H1 (cell line): ENCODE measurements around the gene SLC22A13. TPM values are rescaled to one million over a fixed set of nuclear protein-coding genes. Genes with fewer than 3 reads are reported as not detected.

Experiments
- CTCF ChIA-PET: fragments of 300-600 bp; sonication (Branson Sonifier 250); formaldehyde crosslinking; loops from one replicate; lab custom pipeline; 2021; ENCODE audit not compliant: partially characterized antibody; lab: Charles Lee
- POLR2A ChIA-PET: fragments of 300-600 bp; sonication (Branson Sonifier 250); formaldehyde crosslinking; loops from one replicate; lab custom pipeline; 2021; ENCODE audit warnings: inconsistent platforms; ENCODE audit not compliant: partially characterized antibody; lab: Charles Lee
- DNase-seq, 2 experiments: peaks; one replicate each; pipeline versions ENCODE4 v3.0.0 to v3.0.0-alpha.2; 2010 to 2022; ENCODE audit warnings: low spot score in 2 of 2, low read depth in 1 of 2, mixed read lengths in 1 of 2
- FAIRE-seq: peaks from 2 replicates; lab custom pipeline; 2011; peaks lifted over from hg19 to GRCh38; lab: Jason Lieb, UNC
- H2AFZ ChIP-seq: 2 replicates; pipeline ENCODE4 v1.8.1; 2012; ENCODE audit warnings: low read length, inconsistent platforms
- H2AK5ac ChIP-seq: 2 replicates; pipeline ENCODE4 v1.6.1; 2013; ENCODE audit warnings: low read depth, low read length
- H2BK120ac ChIP-seq: replicated peaks from 2 replicates; pipeline ENCODE3; 2013; ENCODE audit warnings: low read depth, low read length, inconsistent platforms
- H2BK12ac ChIP-seq: 2 replicates; pipeline ENCODE4 v1.6.1; 2013; ENCODE audit warnings: low read depth, low read length
- H2BK15ac ChIP-seq: 2 replicates; pipeline ENCODE4 v1.6.1; 2013; ENCODE audit warnings: low read length
- H2BK20ac ChIP-seq: 2 replicates; pipeline ENCODE4 v1.6.1; 2013; ENCODE audit warnings: low read length
- H2BK5ac ChIP-seq: 2 replicates; pipeline ENCODE4 v1.6.1; 2013; ENCODE audit warnings: low read depth, low read length
- H3K14ac ChIP-seq: 2 replicates; pipeline ENCODE4 v1.6.1; 2013; ENCODE audit warnings: inconsistent platforms; ENCODE audit not compliant: insufficient read length
- H3K18ac ChIP-seq: 2 replicates; pipeline ENCODE4 v1.6.1; 2013; ENCODE audit warnings: low read length; ENCODE audit errors: extremely low read depth
- H3K23ac ChIP-seq: 2 replicates; pipeline ENCODE4 v1.6.1; 2013; ENCODE audit warnings: inconsistent platforms; ENCODE audit not compliant: insufficient read length
- H3K23me2 ChIP-seq: 2 replicates; pipeline ENCODE4 v1.6.1; 2013; ENCODE audit warnings: low read depth, low read length
- H3K27ac ChIP-seq: 2 replicates; pipeline ENCODE4 v1.6.1; 2011; ENCODE audit warnings: low read depth, low read length, inconsistent platforms
- H3K27me3 ChIP-seq, 4 experiments: replicated peaks in 1 of 4; 1 replicate in 1 of 4; 2 replicates in 3 of 4; pipeline versions ENCODE4 v1.6.1 to v1.8.1; 2011 to 2013; ENCODE audit warnings: low read length in 3 of 4, mild to moderate bottlenecking in 3 of 4, inconsistent platforms in 2 of 4, mixed read lengths in 2 of 4, moderate library complexity in 1 of 4; ENCODE audit not compliant: control insufficient read depth in 3 of 4, insufficient read depth in 3 of 4; ENCODE audit errors: extremely low read depth in 1 of 4
- H3K36me3 ChIP-seq, 4 experiments: 2 replicates each; pipeline versions ENCODE4 v1.6.1 to v1.8.1; 2011 to 2013; ENCODE audit warnings: mild to moderate bottlenecking in 4 of 4, low read length in 3 of 4, moderate library complexity in 2 of 4, control low read depth in 1 of 4, inconsistent platforms in 1 of 4; ENCODE audit not compliant: insufficient read depth in 4 of 4, control insufficient read depth in 2 of 4
- H3K4ac ChIP-seq: replicated peaks from 2 replicates; pipeline ENCODE3; 2013; ENCODE audit warnings: low read length, low read depth, mixed read lengths, inconsistent platforms; ENCODE audit not compliant: insufficient read length
- H3K4me1 ChIP-seq, 4 experiments: replicated peaks in 1 of 4; 1 replicate in 1 of 4; 2 replicates in 3 of 4; pipeline versions ENCODE4 v1.6.1 to v1.8.1; 2011 to 2013; ENCODE audit warnings: low read length in 3 of 4, inconsistent platforms in 2 of 4, mixed read lengths in 1 of 4; ENCODE audit not compliant: insufficient read depth in 4 of 4, control insufficient read depth in 3 of 4
- H3K4me2 ChIP-seq, 2 experiments: 2 replicates each; pipeline versions ENCODE4 v1.6.1 to v1.8.1; 2011 to 2013; ENCODE audit warnings: low read depth in 2 of 2, low read length in 2 of 2, control low read depth in 1 of 2, inconsistent platforms in 1 of 2, mild to moderate bottlenecking in 1 of 2; ENCODE audit not compliant: insufficient read depth in 1 of 2
- H3K4me3 ChIP-seq, 4 experiments: fragments of 200-600, 300-600 bp in 1 of 4; sonication (generic), shearing (Covaris generic), sonication (Bioruptor Twin) in 1 of 4; 2 replicates each; pipeline versions ENCODE4 v1.5.1 to v1.8.1; 2011 to 2016; ENCODE audit warnings: low read length in 4 of 4, low read depth in 3 of 4, control low read depth in 2 of 4, inconsistent platforms in 2 of 4, mild to moderate bottlenecking in 2 of 4, mixed read lengths in 1 of 4, moderate library complexity in 1 of 4; ENCODE audit not compliant: insufficient read depth in 2 of 4; ENCODE audit errors: extremely low read depth in 1 of 4
- H3K56ac ChIP-seq: replicated peaks from 2 replicates; pipeline ENCODE3; 2013; ENCODE audit warnings: low read depth, mild to moderate bottlenecking, mixed read lengths, low read length, inconsistent platforms; ENCODE audit not compliant: insufficient read length
- H3K79me1 ChIP-seq: 2 replicates; pipeline ENCODE4 v1.6.1; 2013; ENCODE audit warnings: low read depth, low read length, control low read depth
- H3K79me2 ChIP-seq, 2 experiments: 2 replicates each; pipeline versions ENCODE4 v1.6.1 to v1.8.1; 2012 to 2013; ENCODE audit warnings: low read length in 2 of 2, mild to moderate bottlenecking in 2 of 2, inconsistent platforms in 1 of 2; ENCODE audit not compliant: insufficient read depth in 2 of 2, control insufficient read depth in 1 of 2
- H3K9ac ChIP-seq, 4 experiments: replicated peaks in 1 of 4; 1 replicate in 1 of 4; 2 replicates in 3 of 4; pipeline versions ENCODE4 v1.6.1 to v1.8.1; 2011 to 2013; ENCODE audit warnings: low read depth in 3 of 4, low read length in 3 of 4, control low read depth in 2 of 4, mild to moderate bottlenecking in 2 of 4, moderate library complexity in 2 of 4, inconsistent platforms in 1 of 4; ENCODE audit errors: extremely low read depth in 1 of 4
- H3K9me3 ChIP-seq, 2 experiments: 2 replicates each; pipeline versions ENCODE4 v1.6.1 to v1.8.1; 2012 to 2013; ENCODE audit warnings: mild to moderate bottlenecking in 2 of 2, moderate library complexity in 2 of 2, control low read depth in 1 of 2, inconsistent platforms in 1 of 2, low read depth in 1 of 2, low read length in 1 of 2, mixed read lengths in 1 of 2; ENCODE audit not compliant: insufficient read depth in 2 of 2
- H4K20me1 ChIP-seq, 2 experiments: replicated peaks in 1 of 2; 2 replicates each; pipeline versions ENCODE3 to v1.8.1; 2011 to 2013; ENCODE audit warnings: inconsistent platforms in 2 of 2, low read length in 2 of 2, mild to moderate bottlenecking in 1 of 2; ENCODE audit not compliant: insufficient read depth in 2 of 2, control insufficient read depth in 1 of 2
- H4K5ac ChIP-seq: 2 replicates; pipeline ENCODE4 v1.6.1; 2013; ENCODE audit warnings: low read length, low read depth, mixed read lengths, inconsistent platforms; ENCODE audit not compliant: insufficient read length
- H4K8ac ChIP-seq: 2 replicates; pipeline ENCODE4 v1.8.0; 2013; ENCODE audit warnings: mild to moderate bottlenecking, moderate library complexity, low read length, inconsistent platforms; ENCODE audit not compliant: insufficient read depth; ENCODE audit errors: extremely low read depth
- H4K91ac ChIP-seq: replicated peaks from 2 replicates; pipeline ENCODE3; 2013; ENCODE audit warnings: low read length, mixed read lengths, inconsistent platforms; ENCODE audit not compliant: insufficient read length
- CHD2 ChIP-seq: IDR thresholded peaks from 2 replicates; pipeline ENCODE4 v1.6.1; 2012; ENCODE audit warnings: low read length, improper control_type of control experiment
- EGR1 ChIP-seq: IDR thresholded peaks from 2 replicates; pipeline ENCODE4 v1.6.1; 2011; ENCODE audit warnings: low read depth, low read length, borderline replicate concordance
- EP300 ChIP-seq, 2 experiments: IDR thresholded peaks; 1 replicate in 1 of 2; 2 replicates in 1 of 2; pipeline ENCODE4 v1.6.1; 2011 to 2012; ENCODE audit warnings: low read depth in 2 of 2, low read length in 2 of 2, mild to moderate bottlenecking in 2 of 2, borderline replicate concordance in 1 of 2, inconsistent platforms in 1 of 2, moderate library complexity in 1 of 2
- JUN ChIP-seq: IDR thresholded peaks from 2 replicates; pipeline ENCODE4 v1.6.1; 2011; ENCODE audit warnings: low read depth, mild to moderate bottlenecking, improper control_type of control experiment, low read length
- SAP30 ChIP-seq: fragments of 300-600 bp; sonication (generic); IDR thresholded peaks from 2 replicates; pipeline ENCODE4 v1.7.1; 2012; ENCODE audit warnings: low read length, moderate library complexity, mild to moderate bottlenecking, inconsistent platforms; ENCODE audit not compliant: insufficient read depth, insufficient replicate concordance
- SP4 ChIP-seq: IDR thresholded peaks from 2 replicates; pipeline ENCODE4 v1.6.1; 2012; ENCODE audit warnings: low read length, inconsistent platforms
- WGBS, 2 experiments: shearing (Covaris generic) in 1 of 2; methylation state at CpG; one replicate each; pipeline versions ENCODE4 v1.1.6 to v1.1.7; 2013 to 2015; ENCODE audit warnings: low lambda C conversion rate in 2 of 2, mixed read lengths in 2 of 2, inconsistent platforms in 1 of 2, low coverage in 1 of 2, missing lambda C conversion rate in 1 of 2; ENCODE audit not compliant: insufficient replicate concordance in 2 of 2, insufficient coverage in 1 of 2, insufficient read length in 1 of 2; ENCODE audit errors: extremely low coverage in 1 of 2, missing lambda C conversion rate in 1 of 2; 5-methylcytosine and 5-hydroxymethylcytosine counted together
- polyA plus RNA-seq, 7 experiments: library from polyadenylated mRNA; depleted of rRNA in 3 of 7; stranded (reverse) in 5 of 7; unstranded in 2 of 7; fragments of >200 nt in 5 of 7; fragments of 200-250 nt in 2 of 7; gene quantifications; 1 replicate in 5 of 7; 2 replicates in 1 of 7; 4 replicates in 1 of 7; pipeline versions ENCODE4 v1.2.1 to v1.2.3, GENCODE V29; 2011 to 2013; ENCODE audit warnings: missing spikeins in 2 of 7, mixed read lengths in 2 of 7
- total RNA-seq: library from RNA; stranded (reverse); fragmentation: NEBNext Ultra II Directional; extraction: Animal tissue kit (Norgen Biotek cat#: 25700); gene quantifications from 2 replicates; pipeline ENCODE4 v1.2.1, GENCODE V29; 2021

SLC22A13 gene
- total and polyA plus RNA-seq, 2 of the 8 experiments (the other 6 are each of a cell fraction or from before 2014, with no cell fraction given): 0.05 to 0.41 TPM

DNA sequence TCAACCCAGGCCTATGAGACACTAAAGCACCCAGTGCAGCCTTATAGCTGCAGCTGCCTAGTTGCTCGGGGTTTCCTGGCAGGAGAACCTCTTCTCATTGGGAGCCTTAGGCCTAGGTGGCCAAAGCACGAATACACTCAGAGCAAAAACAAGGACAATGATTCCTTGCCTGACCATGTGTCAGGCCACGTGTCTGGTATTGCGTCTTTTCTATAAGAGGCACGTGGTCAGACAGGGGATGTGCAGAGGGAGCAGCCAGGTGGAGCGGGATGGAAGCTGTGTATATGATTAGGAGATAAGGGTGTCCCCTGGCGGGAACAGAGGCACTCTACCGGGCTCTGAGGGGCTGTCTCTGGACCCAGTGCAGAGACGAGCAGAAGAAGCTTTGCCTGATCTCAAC, 42.8 kb downstream of the SLC22A13 start:
- no peaks in the 10 kb centered on the region for H4K20me1 ChIP-seq
- no peak overlapping the region; the same call in 1 of the 2 replicates for H3K18ac ChIP-seq
- no peak overlapping the region for H4K5ac ChIP-seq
- no peak overlapping the region for H3K4ac ChIP-seq
- H4K91ac ChIP-seq: no peak overlapping the region
- no peak overlapping the region for H3K9ac ChIP-seq
- no peak overlapping the region for H2BK20ac ChIP-seq
- TF ChIP-seq EGR1 (no peak), JUN (no peak), EP300 (IDR thresholded peaks at IDR 0.05; ENCODE audit: borderline replicate concordance in 1 of 2, low read depth in 2 of 2, low read length in 2 of 2) (no peak), SAP30 (no peak), CHD2 (no peak), SP4 (no peak)
- 76% methylated on average over 9 of the region's 9 CpGs; no CpG with 5 or more reads in 1 of the 2 experiments for whole genome bisulfite sequencing, 2 experiments
- no peak overlapping the region for H3K4me3 ChIP-seq
- H3K27me3 ChIP-seq: no peaks in the 10 kb centered on the region
- CTCF ChIA-PET: interaction anchor here (0.7 to 5.0 kb wide), 5 partner anchors 10 to 266 kb away, joined by 3 to 41 read pairs (median 3); no protein-coding TSS in a partner anchor
- no peak overlapping the region for H3K27ac ChIP-seq
- DNase-seq: no peak
- no peak overlapping the region for H2BK12ac ChIP-seq
- H3K23ac ChIP-seq: no peak overlapping the region
- H2AK5ac ChIP-seq: no peak overlapping the region
- no peaks in the 10 kb centered on the region; the same call in 1 of the 2 replicates for H3K23me2 ChIP-seq
- no peak overlapping the region for H2BK120ac ChIP-seq
- H2BK15ac ChIP-seq: no peak overlapping the region
- H3K56ac ChIP-seq: no peak overlapping the region
- no peak for FAIRE-seq
- H3K79me1 ChIP-seq: no peaks in the 10 kb centered on the region
- H3K79me2 ChIP-seq: no peaks in the 10 kb centered on the region
- no peaks in the 10 kb centered on the region; a peak in 1 of 7 replicates for H3K4me1 ChIP-seq
- H2BK5ac ChIP-seq: no peak overlapping the region
- no peaks in the 10 kb centered on the region; a peak in 1 of 4 replicates for H3K9me3 ChIP-seq
- H3K36me3 ChIP-seq: no peaks in the 10 kb centered on the region
- H3K14ac ChIP-seq: no peak overlapping the region
- no peak overlapping the region for H4K8ac ChIP-seq
- no peak overlapping the region for H3K4me2 ChIP-seq
- POLR2A ChIA-PET: no interaction called here
- H2AFZ ChIP-seq: peak overlapping the region; percentile 39; the same call in 1 of the 2 replicates
